Immature natural killer cell (primary cell): ENCODE measurements around the gene FCHO1. TPM values are rescaled to one million over a fixed set of nuclear protein-coding genes. Genes with fewer than 3 reads are reported as not detected.

Experiments used
- DNase-seq, 3 donors: peaks; one replicate each; pipeline ENCODE4 v3.0.0; 2022; ENCODE audit warnings: mixed read lengths in 1 of 3
- H3K27ac Mint-ChIP-seq, 6 donors: one replicate each; pipeline ENCODE4 v1.8.0; 2020; ENCODE audit warnings: mixed read lengths in 6 of 6, mild to moderate bottlenecking in 5 of 6, inconsistent platforms in 4 of 6, moderate library complexity in 3 of 6
- H3K27me3 Mint-ChIP-seq, 3 donors: one replicate each; pipeline ENCODE4 v1.8.0; 2020 to 2021; ENCODE audit warnings: low read depth in 3 of 3, mild to moderate bottlenecking in 3 of 3, mixed read lengths in 3 of 3, moderate library complexity in 3 of 3, inconsistent platforms in 1 of 3
- H3K36me3 Mint-ChIP-seq, 3 donors: one replicate each; pipeline ENCODE4 v1.8.0; 2020; ENCODE audit warnings: mixed read lengths in 3 of 3, inconsistent platforms in 2 of 3, mild to moderate bottlenecking in 2 of 3
- H3K4me1 Mint-ChIP-seq, 2 donors: one replicate each; pipeline ENCODE4 v1.8.0; 2020; ENCODE audit warnings: inconsistent platforms in 2 of 2, mild to moderate bottlenecking in 2 of 2, mixed read lengths in 2 of 2, moderate library complexity in 1 of 2
- H3K4me3 Mint-ChIP-seq, 5 donors: one replicate each; pipeline ENCODE4 v1.8.0; 2020; ENCODE audit warnings: mild to moderate bottlenecking in 5 of 5, mixed read lengths in 5 of 5, inconsistent platforms in 3 of 5, moderate library complexity in 3 of 5
- H3K9me3 Mint-ChIP-seq, 6 donors: one replicate each; pipeline ENCODE4 v1.8.0; 2020; ENCODE audit warnings: mild to moderate bottlenecking in 6 of 6, mixed read lengths in 6 of 6, inconsistent platforms in 4 of 6, moderate library complexity in 3 of 6
- polyA plus RNA-seq, 3 donors: library from polyadenylated mRNA; unstranded; fragments of 300-500 nt; fragmentation: Illumina TruSeq; gene quantifications; one replicate each; pipeline ENCODE4 v1.2.3, GENCODE V29; 2021

FCHO1 gene, protein sequence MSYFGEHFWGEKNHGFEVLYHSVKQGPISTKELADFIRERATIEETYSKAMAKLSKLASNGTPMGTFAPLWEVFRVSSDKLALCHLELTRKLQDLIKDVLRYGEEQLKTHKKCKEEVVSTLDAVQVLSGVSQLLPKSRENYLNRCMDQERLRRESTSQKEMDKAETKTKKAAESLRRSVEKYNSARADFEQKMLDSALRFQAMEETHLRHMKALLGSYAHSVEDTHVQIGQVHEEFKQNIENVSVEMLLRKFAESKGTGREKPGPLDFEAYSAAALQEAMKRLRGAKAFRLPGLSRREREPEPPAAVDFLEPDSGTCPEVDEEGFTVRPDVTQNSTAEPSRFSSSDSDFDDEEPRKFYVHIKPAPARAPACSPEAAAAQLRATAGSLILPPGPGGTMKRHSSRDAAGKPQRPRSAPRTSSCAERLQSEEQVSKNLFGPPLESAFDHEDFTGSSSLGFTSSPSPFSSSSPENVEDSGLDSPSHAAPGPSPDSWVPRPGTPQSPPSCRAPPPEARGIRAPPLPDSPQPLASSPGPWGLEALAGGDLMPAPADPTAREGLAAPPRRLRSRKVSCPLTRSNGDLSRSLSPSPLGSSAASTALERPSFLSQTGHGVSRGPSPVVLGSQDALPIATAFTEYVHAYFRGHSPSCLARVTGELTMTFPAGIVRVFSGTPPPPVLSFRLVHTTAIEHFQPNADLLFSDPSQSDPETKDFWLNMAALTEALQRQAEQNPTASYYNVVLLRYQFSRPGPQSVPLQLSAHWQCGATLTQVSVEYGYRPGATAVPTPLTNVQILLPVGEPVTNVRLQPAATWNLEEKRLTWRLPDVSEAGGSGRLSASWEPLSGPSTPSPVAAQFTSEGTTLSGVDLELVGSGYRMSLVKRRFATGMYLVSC
- 10 to 100 TPM in 1 of 3 donors, 1 to 10 TPM in 2; 2.0 to 27.0 (median 6.7) TPM for polyA plus RNA-seq

- peaks cover 52 to 57% of the 10 kb centered on the region in 2 donors for H3K4me1 Mint-ChIP-seq
- H3K4me3 Mint-ChIP-seq = peak within 1 kb of the TSS; percentile 84 to 95 (median 93)
- no peaks in the 10 kb centered on the region for H3K9me3 Mint-ChIP-seq
- peak within 1 kb of the TSS; percentile 96 to 99 (median 98) for H3K27ac Mint-ChIP-seq
- peak; percentile 88 to 89 (median 89) for DNase-seq
- peaks cover 0 to 8% (median 4%) of the 10 kb centered on the region in 3 donors for H3K27me3 Mint-ChIP-seq
- peaks cover 1 to 10% (median 5%) of the 10 kb centered on the region in 3 donors for H3K36me3 Mint-ChIP-seq
Observed at GRCh38 chr19:17751103-17751911, at the start of gene FCHO1. TSS of gene FCHO1 (plus strand) at chr19:17751477. CDS start at chr19:17755165, 3,688 bp downstream.

DNA sequence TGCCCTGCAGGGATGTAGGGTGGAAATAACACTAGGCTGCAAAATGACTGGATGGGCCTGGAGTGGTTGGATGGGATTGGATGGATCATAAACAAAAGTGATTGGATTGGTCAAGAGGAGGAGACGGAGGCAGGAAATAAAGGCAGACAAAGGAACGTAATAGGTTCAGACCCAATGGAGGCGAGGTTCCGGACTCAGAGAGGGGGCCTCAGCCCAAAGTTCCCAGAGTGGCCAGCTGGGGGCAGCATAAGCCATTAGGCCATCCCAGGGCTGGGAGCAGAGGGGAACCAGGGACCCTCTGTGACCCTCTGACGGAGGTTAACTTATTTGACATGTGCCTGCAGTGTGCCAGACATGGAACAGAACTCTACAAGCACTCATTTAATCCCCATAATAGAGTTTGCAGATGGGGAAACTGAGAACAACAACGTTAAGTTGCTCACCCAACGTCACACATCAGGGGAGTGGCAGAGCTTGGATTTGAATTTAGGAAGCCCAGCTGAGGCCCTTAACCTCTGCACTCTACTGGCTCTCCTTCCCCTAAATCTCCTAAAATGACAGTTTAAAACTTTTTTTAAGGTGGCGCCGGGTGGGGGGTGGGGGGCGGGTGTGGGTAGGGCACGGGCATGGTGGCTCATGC, 47.3 kb upstream of the FCHO1 start:
- H3K27me3 Mint-ChIP-seq = peaks cover 3 to 7% (median 3%) of the 10 kb centered on the region in 3 donors
- no peak overlapping the region for H3K27ac Mint-ChIP-seq
- peak; percentile 61 to 66 (median 61) for DNase-seq
- no peaks in the 10 kb centered on the region for H3K4me1 Mint-ChIP-seq
- H3K4me3 Mint-ChIP-seq = no peak overlapping the region
- no peaks in the 10 kb centered on the region for H3K9me3 Mint-ChIP-seq
- H3K36me3 Mint-ChIP-seq = no peaks in the 10 kb centered on the region

DNA sequence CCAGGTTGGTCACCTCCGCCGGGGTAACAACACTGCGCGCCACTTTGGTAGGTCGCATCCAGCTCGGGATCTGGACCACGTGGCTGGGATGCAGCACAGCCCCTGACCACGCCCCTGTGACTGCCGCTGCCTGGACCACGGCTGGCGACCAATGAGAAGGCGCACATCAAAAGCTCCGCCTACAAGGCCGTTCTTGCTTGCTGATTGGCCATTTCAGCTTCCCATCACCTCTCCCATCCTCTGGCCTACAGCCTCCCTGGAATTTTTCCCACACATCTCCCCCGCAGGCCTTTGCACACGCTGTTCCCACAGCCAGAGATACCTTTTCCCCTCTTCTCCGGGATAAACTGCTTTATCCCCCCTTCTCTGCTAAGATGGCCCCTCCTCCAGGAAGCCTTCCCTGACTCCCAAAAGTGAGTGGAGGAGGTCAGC, 44.5 kb upstream of the FCHO1 start:
- no peak overlapping the region for H3K4me3 Mint-ChIP-seq
- no peaks in the 10 kb centered on the region for H3K36me3 Mint-ChIP-seq
- no peak overlapping the region for H3K27ac Mint-ChIP-seq
- H3K4me1 Mint-ChIP-seq = no peaks in the 10 kb centered on the region
- peaks cover 2 to 7% (median 2%) of the 10 kb centered on the region in 3 donors for H3K27me3 Mint-ChIP-seq
- DNase-seq = no peak
- H3K9me3 Mint-ChIP-seq = no peaks in the 10 kb centered on the region

- peaks cover 2% of the 10 kb centered on the region in 3 donors for H3K27me3 Mint-ChIP-seq
- no peaks in the 10 kb centered on the region for H3K9me3 Mint-ChIP-seq
- H3K4me3 Mint-ChIP-seq = no peak overlapping the region
- DNase-seq = no peak
- no peaks in the 10 kb centered on the region for H3K4me1 Mint-ChIP-seq
- H3K36me3 Mint-ChIP-seq = no peaks in the 10 kb centered on the region
- no peak overlapping the region for H3K27ac Mint-ChIP-seq
Observed at GRCh38 chr19:17711851-17712250, 39.4 kb upstream of the FCHO1 start.

- Mint-ChIP-seq H3K36me3 (no peaks in the 10 kb centered on the region), H3K4me3 (no peak overlapping the region), H3K27me3 (no peaks in the 10 kb centered on the region), H3K4me1 (peaks cover 28 to 30% of the 10 kb centered on the region in 2 donors), H3K27ac (peak overlapping the region in 1 of 6 donors; percentile 21), H3K9me3 (no peaks in the 10 kb centered on the region)
- DNase-seq = no peak
Observed at GRCh38 chr19:17716309-17716929, 34.9 kb upstream of the FCHO1 start.

GRCh38 chr19:17718550-17718946, 32.7 kb upstream of the FCHO1 start:
- no peaks in the 10 kb centered on the region for H3K36me3 Mint-ChIP-seq
- H3K9me3 Mint-ChIP-seq = no peaks in the 10 kb centered on the region
- peak overlapping the region; percentile 83 to 90 (median 84) for H3K27ac Mint-ChIP-seq
- H3K27me3 Mint-ChIP-seq = no peaks in the 10 kb centered on the region
- DNase-seq = no peak
- H3K4me3 Mint-ChIP-seq = peak overlapping the region; percentile 85 to 90 (median 87)
- peaks cover 36% of the 10 kb centered on the region in 2 donors for H3K4me1 Mint-ChIP-seq

GRCh38 chr19:17718947-17719711, 32.1 kb upstream of the FCHO1 start, which contains the start of gene MAP1S:
TSS of gene MAP1S (plus strand) at chr19:17719480. CDS start at chr19:17719503, 23 bp downstream.
- no peaks in the 10 kb centered on the region for H3K36me3 Mint-ChIP-seq
- H3K9me3 Mint-ChIP-seq = no peaks in the 10 kb centered on the region
- peak; percentile 54 to 57 (median 57) for DNase-seq
- H3K4me3 Mint-ChIP-seq = peak within 1 kb of the TSS; percentile 85 to 94 (median 89)
- peaks cover 0 to under 1% (median 0%) of the 10 kb centered on the region in 3 donors for H3K27me3 Mint-ChIP-seq
- peak within 1 kb of the TSS; percentile 83 to 90 (median 85) for H3K27ac Mint-ChIP-seq
- H3K4me1 Mint-ChIP-seq = peaks cover 36 to 40% of the 10 kb centered on the region in 2 donors

DNA sequence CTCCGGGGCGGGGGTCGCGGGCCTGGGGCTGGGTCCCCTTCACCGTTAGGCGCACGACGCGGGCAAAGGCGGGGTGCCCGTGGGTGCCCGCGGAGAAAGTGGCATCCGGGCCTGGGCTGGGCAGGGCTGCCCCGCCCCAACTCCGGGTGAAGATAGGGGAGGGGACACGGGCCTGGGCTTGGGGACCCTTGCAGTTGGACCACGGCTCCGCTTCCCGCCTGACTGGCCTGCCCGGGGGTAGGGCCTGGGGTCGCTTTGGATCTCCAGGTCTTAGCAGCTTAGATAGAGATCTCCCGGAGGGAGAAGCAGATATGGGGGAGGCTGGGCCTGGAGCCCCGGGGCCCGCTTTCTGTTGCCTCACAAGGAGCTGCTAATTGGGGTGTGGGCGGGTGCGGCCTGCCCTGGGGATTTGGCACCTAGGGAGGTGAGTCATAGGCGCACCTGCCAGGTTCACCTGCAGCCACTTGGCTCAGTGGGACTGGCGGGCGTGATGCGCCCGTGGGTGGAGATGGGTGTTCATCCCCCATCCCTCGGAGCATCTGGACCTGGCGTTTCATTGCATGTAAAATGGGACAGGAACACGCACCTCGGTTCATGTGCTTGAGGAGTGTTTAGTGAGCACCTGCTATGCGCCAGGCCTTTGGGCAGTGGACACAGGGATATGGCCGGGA, 31.4 kb upstream of the FCHO1 start:
- H3K27me3 Mint-ChIP-seq = peaks cover 0 to 3% (median 0%) of the 10 kb centered on the region in 3 donors
- no peaks in the 10 kb centered on the region for H3K9me3 Mint-ChIP-seq
- H3K27ac Mint-ChIP-seq = peak overlapping the region in 5 of 6 donors; percentile 25 to 88 (median 76)
- H3K4me1 Mint-ChIP-seq = peaks cover 36 to 43% of the 10 kb centered on the region in 2 donors
- peaks cover 0 to 4% (median 3%) of the 10 kb centered on the region in 3 donors for H3K36me3 Mint-ChIP-seq
- peak in 1 of 3 donors; percentile 21 for DNase-seq
- peak overlapping the region; percentile 84 to 94 (median 88) for H3K4me3 Mint-ChIP-seq

DNA sequence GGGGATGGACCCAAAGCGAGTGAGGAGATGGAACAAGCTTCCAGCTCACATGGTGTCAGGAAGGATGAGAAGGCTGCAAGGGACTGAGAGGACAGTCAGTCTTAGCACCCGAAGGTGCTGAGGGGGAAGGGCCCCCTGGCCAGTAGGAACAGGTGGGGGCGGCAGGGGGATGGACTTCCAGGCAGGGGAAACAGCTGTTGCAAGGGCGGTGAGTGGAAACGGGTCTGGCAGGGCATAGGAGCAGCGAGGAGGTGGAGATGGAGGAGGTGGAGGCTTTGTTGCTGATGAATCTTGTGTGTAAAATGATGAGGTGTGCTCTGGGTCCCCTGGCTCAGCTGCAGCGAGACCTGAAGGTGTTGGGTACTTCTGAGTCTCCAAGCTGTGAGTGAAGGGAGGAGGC, 30.8 kb upstream of the FCHO1 start:
- H3K36me3 Mint-ChIP-seq = peaks cover 0 to 7% (median 7%) of the 10 kb centered on the region in 3 donors

GRCh38 chr19:17721111-17721628, 30.1 kb upstream of the FCHO1 start:
- H3K36me3 Mint-ChIP-seq = peaks cover 0 to 8% (median 7%) of the 10 kb centered on the region in 3 donors
- peaks cover 36 to 47% of the 10 kb centered on the region in 2 donors for H3K4me1 Mint-ChIP-seq
- no peaks in the 10 kb centered on the region for H3K9me3 Mint-ChIP-seq
- peak overlapping the region in 4 of 6 donors; percentile 20 to 75 (median 63) for H3K27ac Mint-ChIP-seq
- DNase-seq = no peak
- H3K27me3 Mint-ChIP-seq = peaks cover 0 to 3% (median 0%) of the 10 kb centered on the region in 3 donors
- H3K4me3 Mint-ChIP-seq = peak overlapping the region; percentile 84 to 94 (median 88)

More for the DNA sequence above, 30.8 kb upstream of the FCHO1 start:
- DNase-seq = no peak
- Mint-ChIP-seq H3K27ac (peak overlapping the region in 5 of 6 donors; percentile 25 to 88 (median 76)), H3K4me1 (peaks cover 36 to 46% of the 10 kb centered on the region in 2 donors), H3K4me3 (peak overlapping the region; percentile 84 to 94 (median 88)), H3K9me3 (no peaks in the 10 kb centered on the region), H3K27me3 (peaks cover 0 to 3% (median 0%) of the 10 kb centered on the region in 3 donors)

DNA sequence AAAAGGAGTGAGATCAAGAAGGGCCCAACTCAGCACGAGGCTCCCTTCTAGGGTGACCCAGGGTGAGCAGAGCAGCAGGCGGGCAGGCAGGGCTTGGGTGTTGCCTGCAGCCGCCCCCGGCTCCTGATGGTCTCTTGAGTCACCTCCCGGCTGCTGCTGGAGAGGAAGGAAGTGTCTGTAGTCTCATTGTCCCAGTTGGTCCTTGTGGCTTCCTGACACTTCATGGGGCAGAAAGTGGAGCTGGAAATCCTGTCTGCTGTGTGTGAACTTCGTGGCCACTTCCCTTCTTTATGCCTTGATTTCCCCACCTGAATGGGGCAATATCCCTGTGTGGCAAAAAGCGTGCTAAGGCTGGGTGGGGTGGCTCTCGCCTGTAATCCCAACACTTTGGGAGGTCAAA, 29.5 kb upstream of the FCHO1 start:
- Mint-ChIP-seq H3K27ac (peak overlapping the region in 2 of 6 donors; percentile 53 to 75), H3K9me3 (no peaks in the 10 kb centered on the region), H3K4me1 (peaks cover 36 to 47% of the 10 kb centered on the region in 2 donors), H3K4me3 (peak overlapping the region in 4 of 5 donors; percentile 84 to 94 (median 86)), H3K27me3 (peaks cover 0 to 3% (median 0%) of the 10 kb centered on the region in 3 donors), H3K36me3 (peaks cover 0 to 8% (median 7%) of the 10 kb centered on the region in 3 donors)
- no peak for DNase-seq
